ENCODE measurements around the gene LHX6. TPM values are rescaled to one million over a fixed set of nuclear protein-coding genes. Genes with fewer than 3 reads are reported as not detected.

The LHX6 gene
- polyA plus RNA-seq, 1 donor from 2014 or later = 0.14 TPM

GRCh38 chr9:122264360-122265148 lies 35.8 kb upstream of the LHX6 start, which contains the start of the genes MRRF and RBM18:
Gene MRRF (plus strand): TSS chr9:122264882. CDS start chr9:122270892, 6,010 bp downstream.
Gene RBM18 (minus strand): TSS chr9:122264840. CDS start chr9:122261492, 3,348 bp downstream.
- no peaks in the 10 kb centered on the region for H3K27me3 ChIP-seq (ENCODE audit: insufficient read depth, low read depth, low read length)
- no peaks in the 10 kb centered on the region for H3K36me3 ChIP-seq (ENCODE audit: insufficient read depth, low read length)
- peaks cover 33% of the 10 kb centered on the region for H3K79me2 ChIP-seq (replicated peaks; ENCODE audit: insufficient read depth, low read length)
- peak within 1 kb of the TSS; percentile 95 for H3K9ac ChIP-seq (ENCODE audit: low read length)
- H2AFZ ChIP-seq (ENCODE audit: low read depth, low read length) = peak within 1 kb of the TSS; percentile 89
- peak within 1 kb of the TSS; percentile 87 for H3K4me3 ChIP-seq (ENCODE audit: low read length)
- H4K20me1 ChIP-seq (ENCODE audit: insufficient read depth) = no peaks in the 10 kb centered on the region
- TF ChIP-seq POLR2AphosphoS5 (IDR thresholded peaks at IDR 0.05) (peak; percentile 98), MXI1 (conservative IDR thresholded peaks at IDR 0.05; ENCODE audit: poor library complexity, severe bottlenecking) (peak; percentile 98), EP300 (conservative IDR thresholded peaks at IDR 0.05; ENCODE audit: poor library complexity, severe bottlenecking) (peak; percentile 72), RAD21 (conservative IDR thresholded peaks at IDR 0.05) (peak; percentile 39), TAF1 (IDR thresholded peaks at IDR 0.05; ENCODE audit: low read depth) (peak; percentile 32), CTCF (IDR thresholded peaks at IDR 0.05; ENCODE audit: poor library complexity, severe bottlenecking) (peak; percentile 26), EZH2 (IDR thresholded peaks at IDR 0.05; ENCODE audit: borderline replicate concordance, insufficient read depth, low read length, poor library complexity, severe bottlenecking) (no peak), SMC3 (conservative IDR thresholded peaks at IDR 0.05; ENCODE audit: poor library complexity) (peak; percentile 45)
- TF ChIP-seq, protein P1, sequence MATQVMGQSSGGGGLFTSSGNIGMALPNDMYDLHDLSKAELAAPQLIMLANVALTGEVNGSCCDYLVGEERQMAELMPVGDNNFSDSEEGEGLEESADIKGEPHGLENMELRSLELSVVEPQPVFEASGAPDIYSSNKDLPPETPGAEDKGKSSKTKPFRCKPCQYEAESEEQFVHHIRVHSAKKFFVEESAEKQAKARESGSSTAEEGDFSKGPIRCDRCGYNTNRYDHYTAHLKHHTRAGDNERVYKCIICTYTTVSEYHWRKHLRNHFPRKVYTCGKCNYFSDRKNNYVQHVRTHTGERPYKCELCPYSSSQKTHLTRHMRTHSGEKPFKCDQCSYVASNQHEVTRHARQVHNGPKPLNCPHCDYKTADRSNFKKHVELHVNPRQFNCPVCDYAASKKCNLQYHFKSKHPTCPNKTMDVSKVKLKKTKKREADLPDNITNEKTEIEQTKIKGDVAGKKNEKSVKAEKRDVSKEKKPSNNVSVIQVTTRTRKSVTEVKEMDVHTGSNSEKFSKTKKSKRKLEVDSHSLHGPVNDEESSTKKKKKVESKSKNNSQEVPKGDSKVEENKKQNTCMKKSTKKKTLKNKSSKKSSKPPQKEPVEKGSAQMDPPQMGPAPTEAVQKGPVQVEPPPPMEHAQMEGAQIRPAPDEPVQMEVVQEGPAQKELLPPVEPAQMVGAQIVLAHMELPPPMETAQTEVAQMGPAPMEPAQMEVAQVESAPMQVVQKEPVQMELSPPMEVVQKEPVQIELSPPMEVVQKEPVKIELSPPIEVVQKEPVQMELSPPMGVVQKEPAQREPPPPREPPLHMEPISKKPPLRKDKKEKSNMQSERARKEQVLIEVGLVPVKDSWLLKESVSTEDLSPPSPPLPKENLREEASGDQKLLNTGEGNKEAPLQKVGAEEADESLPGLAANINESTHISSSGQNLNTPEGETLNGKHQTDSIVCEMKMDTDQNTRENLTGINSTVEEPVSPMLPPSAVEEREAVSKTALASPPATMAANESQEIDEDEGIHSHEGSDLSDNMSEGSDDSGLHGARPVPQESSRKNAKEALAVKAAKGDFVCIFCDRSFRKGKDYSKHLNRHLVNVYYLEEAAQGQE (IDR thresholded peaks at IDR 0.05; ENCODE audit: borderline replicate concordance) = peak; percentile 33
- H3K9me2 ChIP-seq (ENCODE audit: insufficient read depth, low read length) = no peaks in the 10 kb centered on the region
- H3K4me2 ChIP-seq (ENCODE audit: low read length) = peak within 1 kb of the TSS; percentile 85
- H3K9me3 ChIP-seq (ENCODE audit: low read length) = no peaks in the 10 kb centered on the region
- peak within 1 kb of the TSS; percentile 91 for H3K27ac ChIP-seq (ENCODE audit: low read length)
- no peaks in the 10 kb centered on the region for H3F3A ChIP-seq (ENCODE audit: insufficient read depth, low read length, poor library complexity, severe bottlenecking)

GRCh38 chr9:122263699-122264349 lies 35.1 kb upstream of the LHX6 start:
- H3K27ac ChIP-seq (ENCODE audit: low read length) = peak overlapping the region; percentile 91
- H3K9ac ChIP-seq (ENCODE audit: low read length) = peak overlapping the region; percentile 95
- H3K79me2 ChIP-seq (replicated peaks; ENCODE audit: insufficient read depth, low read length) = peaks cover 33% of the 10 kb centered on the region
- no peaks in the 10 kb centered on the region for H3K27me3 ChIP-seq (ENCODE audit: insufficient read depth, low read depth, low read length)
- H3K4me2 ChIP-seq (ENCODE audit: low read length) = peak overlapping the region; percentile 81
- no peaks in the 10 kb centered on the region for H3K9me2 ChIP-seq (ENCODE audit: insufficient read depth, low read length)
- H3F3A ChIP-seq (ENCODE audit: insufficient read depth, low read length, poor library complexity, severe bottlenecking) = no peaks in the 10 kb centered on the region
- TF ChIP-seq MXI1 (conservative IDR thresholded peaks at IDR 0.05; ENCODE audit: poor library complexity, severe bottlenecking) (no peak), EP300 (conservative IDR thresholded peaks at IDR 0.05; ENCODE audit: poor library complexity, severe bottlenecking) (no peak), EZH2 (IDR thresholded peaks at IDR 0.05; ENCODE audit: borderline replicate concordance, insufficient read depth, low read length, poor library complexity, severe bottlenecking) (no peak), RAD21 (conservative IDR thresholded peaks at IDR 0.05) (no peak), CTCF (IDR thresholded peaks at IDR 0.05; ENCODE audit: poor library complexity, severe bottlenecking) (no peak)
- TF ChIP-seq, protein P1 (IDR thresholded peaks at IDR 0.05; ENCODE audit: borderline replicate concordance) = no peak
- no peaks in the 10 kb centered on the region for H4K20me1 ChIP-seq (ENCODE audit: insufficient read depth)
- H2AFZ ChIP-seq (ENCODE audit: low read depth, low read length) = peak overlapping the region; percentile 89
- H3K4me3 ChIP-seq (ENCODE audit: low read length) = peak overlapping the region; percentile 87
- H3K9me3 ChIP-seq (ENCODE audit: low read length) = no peaks in the 10 kb centered on the region
- peaks cover 5% of the 10 kb centered on the region for H3K36me3 ChIP-seq (ENCODE audit: insufficient read depth, low read length)
